HG03045 (cell line): ENCODE data around the gene CLOCK.

Source experiments
- ATAC-seq: cut with Tn5 transposase; IDR thresholded peaks from one replicate; pipeline ENCODE4 v1.9.1; 2021; ENCODE audit warnings: mild to moderate bottlenecking, moderate library complexity; ENCODE audit not compliant: unreplicated experiment

CLOCK gene

GRCh38 chr4:55488716-55489115 is 58.0 kb downstream of the CLOCK start:
- ATAC-seq = no peak

DNA sequence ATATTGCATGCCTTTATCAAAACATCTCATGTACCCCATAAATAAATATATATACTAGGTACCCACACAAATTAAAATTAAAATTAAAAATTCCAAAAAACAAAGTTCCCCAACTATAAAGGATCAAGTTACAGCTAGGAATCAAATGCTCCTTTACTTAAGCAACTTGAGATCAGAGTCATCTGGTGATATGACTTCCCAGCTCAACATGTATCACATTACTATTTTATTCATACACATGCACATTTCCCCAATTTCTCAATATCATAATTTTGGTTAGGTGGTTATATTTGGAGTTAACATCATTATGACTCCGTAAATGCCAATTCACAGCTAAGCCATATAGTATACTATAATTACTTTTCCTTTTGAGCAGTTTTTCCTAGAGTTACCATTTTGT is 60.9 kb downstream of the CLOCK start:
- no peak for ATAC-seq

GRCh38 chr4:55483315-55483714 is 63.4 kb downstream of the CLOCK start:
- no peak for ATAC-seq

GRCh38 chr4:55475394-55476243 is 71.1 kb downstream of the CLOCK start:
- ATAC-seq = no peak

GRCh38 chr4:55469979-55470378 is 76.7 kb downstream of the CLOCK start:
- ATAC-seq = no peak

DNA sequence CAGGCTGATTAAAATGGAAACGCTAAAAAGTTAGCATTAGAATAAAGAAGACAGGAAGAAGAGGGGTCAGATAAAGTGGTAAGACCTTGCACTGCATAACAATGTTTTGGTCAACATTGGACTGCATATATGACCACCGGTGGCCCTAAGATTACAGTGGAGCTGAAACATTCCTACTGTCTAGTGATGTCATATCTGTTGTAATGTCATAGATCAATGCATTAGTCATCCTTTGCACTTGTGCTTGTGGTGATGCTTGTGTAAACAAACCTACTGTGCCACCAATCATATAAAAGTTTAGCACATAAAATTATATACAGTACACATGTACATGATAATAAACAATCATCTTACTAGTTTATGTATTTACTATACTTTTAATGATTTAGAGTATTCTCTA is 78.0 kb downstream of the CLOCK start:
- no peak for ATAC-seq

GRCh38 chr4:55466001-55466400 is 80.7 kb downstream of the CLOCK start:
- ATAC-seq = no peak

DNA sequence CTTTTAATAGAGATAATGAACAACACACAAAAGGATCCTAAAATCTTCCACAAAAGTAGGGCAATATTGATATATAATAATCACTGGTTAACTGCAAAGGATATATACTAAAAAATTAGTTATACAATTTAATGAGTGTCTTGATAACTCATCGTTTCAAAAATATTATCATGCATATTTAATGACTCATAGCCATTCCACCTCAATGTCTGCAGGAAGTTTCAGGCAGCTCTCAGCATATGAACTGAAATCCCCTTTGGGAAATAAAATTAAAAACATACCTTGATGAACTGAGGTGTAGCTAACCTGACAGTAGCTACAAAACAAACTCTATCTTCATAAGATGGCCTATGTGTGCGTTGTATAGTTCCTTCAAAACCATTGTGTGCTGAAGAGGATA is 88.1 kb downstream of the CLOCK start:
- no peak for ATAC-seq

DNA sequence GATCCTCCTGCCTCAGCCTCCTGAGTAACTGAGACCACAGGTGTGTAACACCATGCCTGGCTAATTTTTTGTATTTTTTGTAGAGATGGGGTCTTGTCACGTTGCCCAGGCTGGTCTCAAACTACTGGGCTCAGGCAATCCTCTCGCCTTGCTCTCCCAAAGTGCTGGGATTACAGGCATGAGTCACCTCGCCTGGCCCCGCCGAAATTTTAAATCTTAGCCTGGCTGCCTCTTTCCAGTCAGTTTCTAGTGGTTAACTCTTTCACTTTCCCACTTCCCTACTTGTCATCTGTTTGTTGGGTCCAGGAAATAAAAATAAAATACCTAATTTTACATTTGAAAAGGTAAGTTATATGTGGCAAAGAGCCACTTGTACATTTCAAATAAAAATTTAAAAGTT is 88.5 kb downstream of the CLOCK start:
- no peak for ATAC-seq

DNA sequence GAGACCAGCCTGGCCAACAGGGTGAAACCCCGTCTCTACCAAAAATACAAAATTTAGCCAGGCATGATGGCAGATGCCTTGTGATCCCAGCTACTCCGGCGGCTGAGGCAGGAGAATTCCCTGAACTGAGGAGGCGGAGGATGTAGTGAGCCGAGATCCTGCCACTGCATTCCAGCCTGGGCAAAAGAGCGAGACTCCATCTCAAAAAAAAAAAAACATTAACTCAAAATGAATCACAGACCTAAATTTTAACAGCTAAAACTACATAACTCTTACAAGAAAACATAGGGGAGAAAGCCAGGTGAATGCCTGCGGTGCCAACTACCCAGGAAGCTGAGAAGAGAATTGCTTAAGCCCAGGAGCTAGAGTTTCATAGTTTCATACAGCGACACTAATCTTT is 96.1 kb downstream of the CLOCK start:
- ATAC-seq = no peak

- ATAC-seq = no peak
Observed at GRCh38 chr4:55447831-55448230, 98.9 kb downstream of the CLOCK start.

GRCh38 chr4:55447108-55447708 is 99.5 kb downstream of the CLOCK start:
- no peak for ATAC-seq

DNA sequence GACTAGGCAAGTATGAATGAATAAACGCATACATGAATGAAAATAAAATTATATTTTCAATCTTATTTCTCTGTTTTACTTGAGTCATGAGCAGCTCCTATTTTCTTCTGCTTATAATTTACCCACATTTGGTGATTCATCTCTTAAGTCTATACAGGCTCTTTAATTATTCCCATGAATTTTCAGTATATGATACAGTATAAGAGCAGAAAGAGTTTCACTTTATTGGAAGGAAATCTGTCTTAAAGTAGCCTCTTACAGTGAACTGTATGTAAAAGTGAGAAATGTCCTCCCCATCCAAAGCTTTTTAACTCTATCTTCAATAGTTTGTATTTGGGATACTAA is 100.2 kb downstream of the CLOCK start:
- ATAC-seq = no peak

DNA sequence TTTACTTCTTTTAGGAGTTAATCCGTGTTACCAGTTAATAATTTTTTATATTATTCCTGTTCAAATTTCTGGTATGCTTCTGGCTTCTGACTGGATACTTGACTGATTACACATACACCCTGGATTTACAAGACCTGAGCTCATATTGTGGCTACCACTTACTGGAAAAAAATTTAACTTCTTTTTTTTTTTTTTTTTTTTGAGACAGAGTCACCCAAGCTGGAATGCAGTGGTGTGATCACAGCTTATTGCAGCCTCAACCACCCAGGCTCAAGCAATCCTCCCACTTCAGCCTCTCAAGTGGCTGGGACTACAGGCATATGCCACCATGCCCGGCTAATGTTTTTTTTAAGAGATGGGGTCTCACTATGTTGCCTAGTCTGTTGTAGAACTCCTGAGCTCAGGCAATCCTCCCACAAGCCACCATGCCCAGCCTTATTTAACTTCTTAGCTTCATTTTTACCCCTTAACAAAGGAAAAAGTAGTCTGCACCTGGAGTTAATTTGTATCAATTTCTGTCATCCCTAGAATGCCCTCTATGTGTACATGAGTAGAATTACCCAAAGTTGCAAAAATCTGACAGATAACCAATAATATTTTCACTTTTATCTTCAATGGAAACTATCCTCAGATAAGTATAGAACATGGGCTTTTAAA is 100.7 kb downstream of the CLOCK start:
- ATAC-seq = no peak

DNA sequence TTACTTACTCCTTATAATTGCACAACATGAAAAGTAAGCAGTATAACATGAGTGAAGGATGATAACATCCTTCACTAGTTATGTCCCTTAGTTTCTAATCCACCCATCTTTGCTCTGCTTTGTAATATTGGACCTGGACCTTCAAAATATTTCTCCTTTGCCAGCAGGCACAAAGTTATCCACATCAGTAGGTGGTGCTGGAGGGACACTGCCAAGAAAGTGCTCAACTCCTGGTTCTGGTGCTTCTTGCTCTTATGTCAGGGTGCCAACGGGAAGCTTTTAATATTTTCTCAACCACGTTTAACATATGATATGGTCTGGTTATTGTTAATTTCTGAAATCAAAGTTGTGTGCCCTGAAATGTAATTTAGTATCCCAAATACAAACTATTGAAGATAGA is 101.9 kb downstream of the CLOCK start:
- no peak for ATAC-seq

DNA sequence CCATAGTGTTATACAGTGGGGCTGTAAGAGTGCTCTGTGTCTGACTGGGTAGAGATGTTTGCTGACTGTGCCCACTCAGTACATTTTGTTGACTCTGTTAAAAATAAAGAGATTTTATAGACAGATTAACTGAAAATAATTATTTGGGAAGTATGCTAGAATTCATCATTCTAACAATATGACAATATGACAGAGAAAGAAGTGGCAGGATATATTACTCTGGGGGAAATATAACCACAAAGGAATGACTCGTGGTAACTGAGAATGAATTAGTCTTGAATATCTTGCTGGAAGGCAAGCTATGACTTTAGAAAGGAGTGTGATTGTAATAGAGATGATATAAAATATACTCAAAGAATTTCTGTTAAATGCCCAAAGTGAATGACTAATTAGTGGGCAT is 104.2 kb downstream of the CLOCK start:
- ATAC-seq = no peak

DNA sequence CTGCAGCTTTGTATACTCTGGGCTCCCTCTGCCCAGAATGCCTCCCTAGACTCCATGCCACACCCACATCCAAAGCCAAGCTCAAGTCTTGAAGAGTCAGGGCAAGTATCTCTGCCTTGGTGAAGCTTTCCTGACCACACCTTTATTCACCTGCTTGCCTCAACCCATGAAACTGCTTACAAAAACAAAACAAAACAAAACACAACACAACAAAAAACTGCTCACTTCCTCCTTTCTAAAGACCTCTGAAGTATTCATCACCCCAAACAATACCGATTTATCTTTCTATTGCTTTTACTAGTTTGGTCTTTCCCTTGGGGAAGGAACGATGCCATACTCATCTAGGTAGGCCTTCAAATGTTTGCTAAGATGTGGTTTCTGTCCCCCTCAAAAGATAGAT is 105.9 kb downstream of the CLOCK start:
- ATAC-seq = no peak

- no peak for ATAC-seq
Observed at GRCh38 chr4:55439023-55439422, 107.7 kb downstream of the CLOCK start.

DNA sequence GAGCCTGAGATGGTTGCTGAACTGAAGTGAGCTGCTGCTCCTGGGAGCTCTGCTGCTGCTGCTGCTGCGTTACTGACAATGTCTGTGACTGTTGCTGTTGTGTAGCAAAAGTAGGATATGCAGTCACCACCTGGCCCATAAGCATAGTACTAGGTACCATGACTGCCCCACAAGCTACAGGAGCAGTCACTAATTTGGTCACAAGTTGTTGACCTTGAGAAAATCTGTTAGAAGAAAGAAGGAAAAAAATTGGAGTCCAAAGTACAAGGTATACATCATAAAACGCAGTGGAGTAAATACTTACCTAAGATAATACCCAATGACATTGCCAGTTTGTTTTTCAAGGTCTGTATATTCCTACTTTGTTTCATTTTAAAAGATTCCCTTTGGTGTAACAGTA is 108.4 kb downstream of the CLOCK start:
- no peak for ATAC-seq

DNA sequence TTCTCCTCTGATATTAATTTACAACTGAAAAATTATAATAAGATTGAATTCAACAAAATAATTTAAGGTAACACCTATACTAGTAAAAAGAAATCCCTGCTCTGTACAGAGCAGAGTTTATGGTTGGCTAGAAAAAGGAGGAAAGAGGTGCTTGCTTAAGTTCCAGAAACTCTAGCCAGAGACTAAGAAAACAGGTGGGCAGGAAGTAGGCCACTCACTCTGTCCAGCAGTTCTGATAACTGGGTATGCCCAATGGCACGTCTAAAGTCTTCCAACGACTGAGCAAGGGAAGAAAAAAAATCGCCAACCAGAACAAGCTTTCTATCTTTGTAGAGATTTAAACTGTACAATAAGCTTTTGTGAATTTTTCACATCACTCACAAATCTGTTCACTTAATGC is 108.9 kb downstream of the CLOCK start:
- ATAC-seq = no peak

DNA sequence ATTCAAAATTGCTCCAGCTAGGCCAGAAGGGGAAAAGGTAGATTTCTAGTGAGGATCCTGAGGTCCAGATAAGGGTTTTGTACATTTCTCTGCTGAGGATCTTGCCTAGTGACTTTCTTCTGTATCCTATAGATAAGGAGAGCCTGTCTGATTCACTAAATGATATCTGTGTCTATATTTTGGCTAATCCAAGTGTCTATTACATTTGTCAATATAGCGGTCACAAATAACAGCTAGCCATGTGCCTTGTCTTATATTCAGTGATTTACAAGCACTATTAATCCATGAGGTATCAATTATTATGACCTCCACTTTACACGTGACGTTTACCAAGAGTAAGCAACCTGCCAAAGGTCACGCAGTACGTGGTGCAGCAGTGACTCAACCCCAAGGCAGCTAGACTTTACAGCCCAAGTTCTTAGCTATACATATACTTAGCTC is 109.3 kb downstream of the CLOCK start:
- ATAC-seq = no peak

DNA sequence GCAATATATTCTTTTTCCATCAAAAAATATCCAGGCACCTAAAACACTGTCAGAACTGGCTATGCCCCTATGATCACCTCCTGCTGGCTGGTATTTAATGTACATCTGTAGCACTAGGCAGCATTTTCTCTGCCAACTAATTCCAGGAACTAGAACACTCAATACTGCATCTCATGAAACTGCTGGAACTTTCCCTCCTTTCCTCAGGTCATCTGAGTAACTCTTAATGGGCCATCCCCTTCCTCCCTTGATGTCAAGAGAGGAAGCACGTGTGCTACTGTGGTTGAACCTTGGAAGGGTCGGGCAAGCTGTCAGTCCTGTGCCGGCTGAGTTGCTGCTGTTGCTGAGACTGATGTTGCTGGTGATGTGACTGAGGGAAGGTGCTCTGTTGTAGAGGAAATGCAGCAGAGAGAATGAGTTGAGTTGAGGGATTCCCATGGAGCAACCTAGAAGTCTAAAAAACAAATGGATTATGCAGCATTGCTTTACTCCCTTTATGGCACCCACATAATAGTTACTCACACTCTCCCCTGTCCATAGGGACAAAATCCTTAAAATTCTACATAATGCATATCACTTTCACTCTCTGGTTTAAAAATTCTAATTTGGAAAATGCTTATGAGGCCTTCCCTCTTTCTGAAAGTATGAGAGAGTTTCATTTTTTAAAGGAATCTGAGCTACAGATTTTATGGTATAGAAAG is 111.4 kb downstream of the CLOCK start:
- peak; percentile 55 for ATAC-seq
